HG02970 (cell line): ENCODE results near the gene C19orf44.

Experiments
- ATAC-seq: cut with Tn5 transposase; IDR thresholded peaks from one replicate; pipeline ENCODE4 v1.9.1; 2021; ENCODE audit warnings: mild to moderate bottlenecking, moderate library complexity, moderate number of reproducible peaks; ENCODE audit not compliant: unreplicated experiment, low FRiP score

The C19orf44 gene

DNA sequence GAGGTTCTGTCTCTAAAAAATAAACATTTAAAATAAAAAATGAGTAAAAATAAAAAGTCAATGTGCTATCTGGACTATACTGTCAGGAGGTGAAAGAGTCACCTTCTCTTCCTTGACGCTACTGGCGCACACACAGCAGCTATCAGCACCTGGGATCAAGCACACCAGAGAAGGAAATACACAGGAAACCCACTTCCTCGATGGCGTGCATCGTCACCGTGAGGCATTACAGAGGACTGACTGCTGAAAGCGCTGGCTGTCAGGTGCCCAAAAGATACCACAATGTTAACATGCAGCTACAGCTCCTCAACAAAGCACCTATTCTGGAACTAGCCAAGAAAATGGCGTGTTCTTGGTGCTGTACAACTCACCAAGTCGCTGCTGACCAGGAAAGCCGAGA is 70.0 kb downstream of the C19orf44 start:
- no peak for ATAC-seq

DNA sequence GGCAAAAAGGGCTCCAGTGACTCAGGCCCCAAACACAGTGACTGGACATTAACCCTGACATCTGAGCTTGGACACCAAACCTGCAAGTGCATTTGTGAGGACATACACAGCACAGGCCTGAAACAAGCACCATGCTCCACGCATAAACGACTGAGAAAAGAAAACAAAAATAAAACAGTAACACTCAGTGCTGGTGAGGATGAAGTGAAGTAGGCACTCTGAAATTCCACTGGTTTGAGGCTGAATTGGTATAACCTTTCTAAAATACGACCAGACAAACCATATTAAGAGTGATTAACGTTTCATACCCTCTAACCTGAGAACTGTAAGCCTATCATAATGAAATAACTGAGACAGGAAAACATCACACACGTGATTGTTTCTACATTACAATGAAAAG is 70.5 kb downstream of the C19orf44 start:
- ATAC-seq, result no peak

DNA sequence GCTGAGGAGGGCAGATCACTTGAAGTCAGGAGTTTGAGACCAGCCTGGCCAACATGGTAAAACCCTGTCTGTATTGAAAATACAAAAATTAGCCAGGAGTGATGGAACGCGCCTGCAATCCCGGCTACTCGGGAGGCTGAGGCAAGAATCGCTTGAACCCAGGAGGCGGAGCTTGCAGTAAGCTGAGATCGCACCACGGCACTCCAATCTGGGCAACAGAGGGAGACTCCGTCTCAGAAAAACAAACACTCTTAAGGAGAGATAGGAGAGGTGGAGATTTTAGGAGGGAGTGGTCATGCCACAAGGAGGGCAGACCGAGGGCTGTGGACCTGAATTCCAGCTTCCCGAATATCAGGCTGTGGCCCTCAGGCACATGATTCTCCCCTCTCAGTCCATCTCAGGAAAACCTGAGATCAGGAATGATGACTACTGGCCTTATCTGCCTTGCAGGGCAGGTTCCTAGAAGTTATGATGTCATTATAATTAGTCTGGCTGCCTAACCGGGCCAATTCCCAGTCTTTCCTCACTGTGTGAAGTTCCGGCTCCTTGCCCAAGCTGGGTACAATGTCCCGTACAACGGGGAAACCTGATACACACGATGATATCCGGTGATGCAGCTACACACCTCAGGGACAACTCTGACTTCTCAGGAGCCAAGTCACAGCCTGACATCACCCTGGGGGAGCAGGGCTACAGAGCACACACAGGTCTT is 73.6 kb downstream of the C19orf44 start:
- no peak for ATAC-seq
